Esophagus squamous epithelium (tissue), 4 donors: ENCODE data around the gene LSP1.

Experiments
- CTCF ChIP-seq, 6 experiments: fragments of 450-650 bp in 4 of 6; fragments of 200-600 bp in 2 of 6; sonication (generic) in 2 of 6; IDR thresholded peaks; one replicate each; pipeline ENCODE4 v1.5.1; 2016 to 2019; ENCODE audit warnings: antibody characterized with exemption in 6 of 6, mild to moderate bottlenecking in 4 of 6, moderate library complexity in 4 of 6
- POLR2A ChIP-seq, 4 donors: fragments of 450-650 bp; IDR thresholded peaks; one replicate each; pipeline ENCODE4 v1.6.1; 2017; ENCODE audit warnings: antibody characterized with exemption in 4 of 4, mild to moderate bottlenecking in 4 of 4, moderate library complexity in 3 of 4

- no peak for TF ChIP-seq CTCF (IDR thresholded peaks at IDR 0.05)
- no peak for TF ChIP-seq POLR2A (IDR thresholded peaks at IDR 0.05)
Measured at GRCh38 chr11:1888811-1889210, 35.9 kb downstream of the LSP1 start.
